GM12801 (cell line): ENCODE measurements around the gene DAPP1.

Experiments used
- CTCF ChIP-seq: IDR thresholded peaks from one replicate; pipeline ENCODE4 v1.5.1; 2011; ENCODE audit warnings: control low read depth; ENCODE audit not compliant: insufficient read length; ENCODE audit errors: extremely low read depth

DAPP1 gene

GRCh38 chr4:99834569-99834968 is 17.9 kb downstream of the DAPP1 start:
- TF ChIP-seq CTCF: no peak

- TF ChIP-seq CTCF: no peak
Observed at GRCh38 chr4:99835942-99836341, 19.3 kb downstream of the DAPP1 start.

GRCh38 chr4:99838927-99839326 is 22.3 kb downstream of the DAPP1 start:
- no peak for TF ChIP-seq CTCF

- no peak for TF ChIP-seq CTCF
Observed at GRCh38 chr4:99841129-99841528, 24.5 kb downstream of the DAPP1 start.

- no peak for TF ChIP-seq CTCF
Observed at GRCh38 chr4:99843413-99843812, 26.8 kb downstream of the DAPP1 start.

- no peak for TF ChIP-seq CTCF
Observed at GRCh38 chr4:99844048-99844447, 27.4 kb downstream of the DAPP1 start.

GRCh38 chr4:99845179-99845578 is 28.6 kb downstream of the DAPP1 start:
- no peak for TF ChIP-seq CTCF
